GM12891 (cell line): ENCODE measurements around the gene LMF2.
A peak's percentile ranks its signal among the peaks of the same experiment; 100 is the strongest.

ENCODE experiments used
- DNase-seq: peaks from one replicate; pipeline ENCODE4 v3.0.0; 2011; ENCODE audit warnings: low spot score; ENCODE audit not compliant: insufficient read length
- FAIRE-seq: peaks from 2 replicates; lab custom pipeline; 2011; peaks lifted over from hg19 to GRCh38; lab: Jason Lieb, UNC
- PAX5 ChIP-seq: IDR thresholded peaks from 2 replicates; pipeline ENCODE4 v1.6.1; 2011; ENCODE audit warnings: low read length, moderate library complexity, mild to moderate bottlenecking; ENCODE audit not compliant: insufficient read depth, severe bottlenecking
- POLR2A ChIP-seq: IDR thresholded peaks from 2 replicates; pipeline ENCODE4 v1.6.1; 2011; ENCODE audit warnings: low read depth, low read length, control low read depth
- POLR2AphosphoS5 ChIP-seq: IDR thresholded peaks from 2 replicates; pipeline ENCODE4 v1.6.1; 2011; ENCODE audit warnings: low read depth, low read length, control low read depth
- POU2F2 ChIP-seq: IDR thresholded peaks from 2 replicates; pipeline ENCODE4 v1.6.1; 2011; ENCODE audit warnings: low read depth, mild to moderate bottlenecking, control low read depth, low read length, moderate library complexity
- SPI1 ChIP-seq: IDR thresholded peaks from 2 replicates; pipeline ENCODE4 v1.6.1; 2011; ENCODE audit warnings: low read depth, low read length, control low read depth
- TAF1 ChIP-seq: IDR thresholded peaks from 2 replicates; pipeline ENCODE4 v1.6.1; 2011; ENCODE audit warnings: low read depth, low read length, control low read depth

The LMF2 gene

GRCh38 chr22:50473855-50474671 is 33.4 kb downstream of the LMF2 start:
- FAIRE-seq (peak; percentile 88), DNase-seq (no peak)
- TF ChIP-seq POU2F2 (no peak), SPI1 (no peak)

- FAIRE-seq (peak; percentile 97), DNase-seq (no peak)
- TF ChIP-seq TAF1 (no peak), SPI1 (no peak), POLR2A (no peak), POU2F2 (no peak), POLR2AphosphoS5 (no peak), PAX5 (no peak)
Observed at GRCh38 chr22:50473088-50473487, 34.4 kb downstream of the LMF2 start.

DNA sequence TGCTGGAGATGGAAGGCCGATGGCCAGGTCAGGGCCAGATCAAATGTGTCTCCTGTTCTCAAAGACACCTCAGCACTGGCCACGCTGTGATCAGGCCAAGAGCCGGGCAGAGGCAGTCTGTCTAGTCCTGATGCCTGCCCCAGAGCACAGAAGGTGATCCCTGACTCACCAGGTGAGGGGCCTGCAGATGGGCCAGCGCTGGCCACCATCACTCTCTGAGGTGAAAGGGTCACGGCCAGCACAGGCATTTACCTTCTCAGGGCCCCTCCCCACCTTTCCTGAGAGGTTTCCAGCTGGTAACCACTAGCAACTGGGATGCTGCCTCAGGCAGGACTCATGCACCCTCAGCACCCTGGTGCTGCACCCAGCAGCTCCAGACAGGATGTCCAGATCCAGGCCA is 35.5 kb downstream of the LMF2 start:
- TF ChIP-seq SPI1 (no peak), PAX5 (no peak), POLR2AphosphoS5 (no peak), POU2F2 (no peak), TAF1 (no peak), POLR2A (no peak)
- FAIRE-seq, result no peak
- no peak for DNase-seq

DNA sequence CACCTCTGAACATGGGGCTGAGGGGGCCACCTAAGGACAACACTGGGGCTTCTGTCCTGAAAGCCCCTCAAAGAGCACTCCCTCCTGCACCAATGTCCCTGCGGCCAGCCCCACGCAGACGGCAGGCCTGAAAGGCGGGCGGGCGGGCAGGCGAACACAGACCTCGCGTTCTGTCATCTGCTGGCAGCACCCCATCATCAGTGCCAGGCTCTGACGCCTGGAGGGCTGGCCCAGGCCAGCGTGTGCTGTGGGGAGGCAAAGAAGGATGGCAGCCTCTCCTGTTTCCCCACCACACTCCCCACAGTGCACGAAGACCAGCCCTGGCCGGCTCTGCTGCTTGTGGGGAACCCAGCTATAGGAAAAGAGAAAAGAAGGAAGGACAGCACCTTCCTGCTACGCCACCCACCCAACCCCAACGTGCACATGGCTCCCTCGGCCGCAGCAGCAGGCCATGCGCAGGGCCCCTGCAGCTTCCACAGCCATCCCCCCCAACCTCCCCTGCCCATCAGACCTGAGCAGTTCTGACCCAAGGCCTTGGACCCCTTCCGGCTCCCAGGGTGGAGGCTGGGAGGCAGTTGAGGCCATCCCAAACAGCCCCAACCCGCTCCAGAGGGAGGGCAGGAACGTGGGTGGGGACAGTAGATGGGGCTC is 36.2 kb downstream of the LMF2 start:
- TF ChIP-seq SPI1 (no peak), POU2F2 (no peak), PAX5 (no peak), POLR2A (no peak), TAF1 (no peak), POLR2AphosphoS5 (no peak)
- FAIRE-seq (peak; percentile 69), DNase-seq (no peak)

- TF ChIP-seq SPI1 (no peak), PAX5 (no peak), POLR2AphosphoS5 (no peak), TAF1 (no peak), POU2F2 (no peak), POLR2A (no peak)
- DNase-seq (no peak), FAIRE-seq (peak; percentile 88)
Observed at GRCh38 chr22:50470491-50470890, 37.0 kb downstream of the LMF2 start.

DNA sequence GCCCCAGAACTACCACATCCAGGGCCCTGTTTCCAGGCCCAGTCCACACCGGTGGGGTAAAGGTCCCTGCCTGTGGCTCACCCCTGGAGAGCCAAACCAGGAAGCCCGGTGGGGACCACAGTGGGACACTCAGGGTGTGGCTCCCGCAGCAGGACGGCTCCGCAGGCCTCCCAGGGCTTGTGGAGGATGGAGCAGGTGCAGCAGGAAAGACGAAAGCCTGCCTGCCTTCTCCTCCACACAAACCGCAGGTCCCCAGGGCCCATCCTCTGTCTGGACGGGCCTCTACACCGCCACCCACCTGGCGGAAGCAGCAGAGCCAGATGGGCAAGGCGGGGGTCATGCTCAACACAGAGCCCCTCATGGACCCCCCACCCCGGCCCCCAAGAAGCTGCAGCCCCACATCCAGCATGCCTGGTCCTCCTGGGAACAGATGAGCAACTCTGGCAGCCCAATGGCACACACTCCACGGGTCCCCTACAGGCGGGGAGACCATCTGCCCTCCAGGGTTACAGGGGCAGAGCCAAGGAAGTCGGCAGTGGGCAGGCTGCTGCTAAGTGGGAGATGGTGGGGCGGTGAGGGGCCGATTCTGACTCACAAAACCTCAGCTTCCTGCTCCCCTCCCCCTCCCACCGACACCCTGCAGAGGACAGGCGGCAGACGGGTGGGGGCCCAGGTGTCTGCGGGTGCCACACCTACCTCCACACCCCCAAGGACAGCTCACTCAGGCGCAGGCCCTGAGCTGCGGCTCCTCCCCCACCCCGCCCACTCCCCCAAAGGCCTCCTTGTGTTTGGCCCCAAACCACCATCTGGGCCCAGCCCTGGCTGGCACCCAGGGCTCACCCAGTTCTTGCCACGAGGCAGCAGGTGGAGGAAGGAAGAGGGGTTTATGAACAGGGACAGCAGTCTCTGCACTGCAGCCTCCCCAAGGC is 37.9 kb downstream of the LMF2 start:
- DNase-seq (peak; percentile 97), FAIRE-seq (peak; percentile 100)

GRCh38 chr22:50468626-50469025 is 38.9 kb downstream of the LMF2 start:
- TF ChIP-seq PAX5 (no peak), POLR2AphosphoS5 (no peak), SPI1 (no peak), TAF1 (no peak), POLR2A (no peak), POU2F2 (no peak)
- DNase-seq, result no peak
- FAIRE-seq, result no peak

More for the DNA sequence above, 37.9 kb downstream of the LMF2 start:
- TF ChIP-seq POLR2AphosphoS5, result 0 out of 2 replicates have a peak, but pooled peaks have one; percentile 13
- TF ChIP-seq POU2F2, result no peak

DNA sequence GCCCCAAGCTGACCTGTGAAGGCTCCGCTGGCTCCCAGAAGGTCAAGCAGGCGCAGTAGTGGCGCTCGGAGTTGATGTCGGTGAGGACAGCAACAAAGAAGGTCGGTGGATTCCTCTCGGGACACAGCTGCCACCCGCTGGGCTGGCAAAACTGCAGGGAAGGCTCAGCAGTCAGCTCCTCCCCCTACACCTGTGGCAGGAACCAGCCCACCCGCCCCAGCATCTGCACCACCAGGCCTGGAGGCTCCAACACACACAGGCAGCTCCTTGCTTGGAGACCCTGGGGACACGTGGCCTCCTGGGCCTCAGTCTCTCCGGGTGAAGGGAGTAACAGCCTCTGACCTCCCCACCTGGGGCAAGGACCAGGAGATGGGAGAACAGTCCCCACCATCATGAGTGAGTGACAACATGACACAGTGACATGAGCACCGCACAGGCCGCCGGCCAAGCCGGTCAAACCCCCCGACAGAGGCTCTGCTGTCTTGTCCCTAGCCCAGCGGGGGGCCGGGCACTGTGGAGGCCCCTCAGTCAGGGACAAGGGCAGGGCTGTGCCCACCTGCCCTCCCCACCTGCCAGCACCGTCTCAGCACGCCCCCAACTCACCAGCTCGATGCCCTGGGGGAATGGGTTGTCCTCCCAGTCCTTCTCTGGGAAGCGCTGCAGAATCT is 39.6 kb downstream of the LMF2 start:
- FAIRE-seq (no peak), DNase-seq (no peak)
- no peak for TF ChIP-seq POLR2A
- no peak for TF ChIP-seq PAX5
- TF ChIP-seq POLR2AphosphoS5, result no peak
- TF ChIP-seq POU2F2, result no peak
- no peak for TF ChIP-seq TAF1
- no peak for TF ChIP-seq SPI1

GRCh38 chr22:50467341-50467740 is 40.2 kb downstream of the LMF2 start:
- TF ChIP-seq SPI1 (no peak), POLR2A (no peak), POLR2AphosphoS5 (no peak), POU2F2 (no peak), PAX5 (no peak), TAF1 (no peak)
- DNase-seq (no peak), FAIRE-seq (no peak)
